ENCODE data around the gene DYNLRB1. TPM values are rescaled to one million over a fixed set of nuclear protein-coding genes. Genes with fewer than 3 reads are reported as not detected.
A peak's percentile ranks its signal among the peaks of the same experiment; 100 is the strongest.

DYNLRB1 gene
- total and polyA plus RNA-seq, 9 donors: 79.9 to 319 (median 122) TPM

DNA sequence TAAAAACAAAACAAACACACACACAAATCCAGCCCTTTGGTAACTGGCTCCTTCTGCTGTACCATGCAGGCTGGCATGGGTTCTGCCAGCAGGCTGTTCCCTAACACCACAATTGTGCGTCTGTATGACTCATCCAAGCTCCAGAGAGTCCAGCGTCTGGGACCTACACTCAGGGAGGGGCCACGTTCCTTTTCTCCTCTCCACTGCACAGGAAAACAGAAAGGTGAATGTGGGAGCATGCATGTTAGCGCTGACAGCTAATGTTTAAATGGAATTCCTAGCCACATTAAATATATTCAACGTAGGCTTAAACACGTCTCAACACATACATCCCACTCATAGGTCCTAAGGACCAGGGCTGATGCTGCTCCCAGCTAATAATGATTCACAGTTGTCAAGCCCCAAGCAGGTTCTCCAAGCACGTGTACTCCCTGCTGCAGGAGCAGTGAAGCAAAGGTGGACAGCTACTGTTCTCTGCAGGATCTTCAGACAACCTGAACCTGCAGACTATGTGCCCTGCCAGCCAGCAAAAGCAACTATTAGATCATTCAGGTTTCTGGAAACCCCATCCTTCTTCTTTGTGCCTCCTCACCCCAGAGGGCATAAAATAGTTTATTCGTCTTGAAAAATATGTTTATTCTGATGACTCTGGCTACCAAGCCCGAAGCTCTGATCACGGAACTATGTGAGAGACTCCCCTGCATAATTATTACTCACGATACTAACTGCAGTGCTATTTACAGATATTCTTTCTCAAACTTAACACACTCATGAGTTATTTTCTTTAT, 63.2 kb downstream of the DYNLRB1 start:
- Histone ChIP-seq H3K4me3 (no peak overlapping the region), H3K27me3 (no peaks in the 10 kb centered on the region), H3K36me3 (no peaks in the 10 kb centered on the region), H3K27ac (no peak overlapping the region), H3K9me3 (no peaks in the 10 kb centered on the region), H3K4me1 (ENCODE audit: insufficient read depth) (no peaks in the 10 kb centered on the region)
- TF ChIP-seq EP300 (IDR thresholded peaks at IDR 0.05): no peak
- no peak for TF ChIP-seq POLR2A (IDR thresholded peaks at IDR 0.05)
- TF ChIP-seq, protein P1, sequence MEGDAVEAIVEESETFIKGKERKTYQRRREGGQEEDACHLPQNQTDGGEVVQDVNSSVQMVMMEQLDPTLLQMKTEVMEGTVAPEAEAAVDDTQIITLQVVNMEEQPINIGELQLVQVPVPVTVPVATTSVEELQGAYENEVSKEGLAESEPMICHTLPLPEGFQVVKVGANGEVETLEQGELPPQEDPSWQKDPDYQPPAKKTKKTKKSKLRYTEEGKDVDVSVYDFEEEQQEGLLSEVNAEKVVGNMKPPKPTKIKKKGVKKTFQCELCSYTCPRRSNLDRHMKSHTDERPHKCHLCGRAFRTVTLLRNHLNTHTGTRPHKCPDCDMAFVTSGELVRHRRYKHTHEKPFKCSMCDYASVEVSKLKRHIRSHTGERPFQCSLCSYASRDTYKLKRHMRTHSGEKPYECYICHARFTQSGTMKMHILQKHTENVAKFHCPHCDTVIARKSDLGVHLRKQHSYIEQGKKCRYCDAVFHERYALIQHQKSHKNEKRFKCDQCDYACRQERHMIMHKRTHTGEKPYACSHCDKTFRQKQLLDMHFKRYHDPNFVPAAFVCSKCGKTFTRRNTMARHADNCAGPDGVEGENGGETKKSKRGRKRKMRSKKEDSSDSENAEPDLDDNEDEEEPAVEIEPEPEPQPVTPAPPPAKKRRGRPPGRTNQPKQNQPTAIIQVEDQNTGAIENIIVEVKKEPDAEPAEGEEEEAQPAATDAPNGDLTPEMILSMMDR (IDR thresholded peaks at IDR 0.05): no peak
- peak in 2 of 5 donors; percentile 14 to 54 for DNase-seq
- intact Hi-C loops (cut with DNase I): no loop called here
- 69 to 78% (median 78%) methylated on average over 11 of the region's 11 CpGs for WGBS, 3 donors

DNA sequence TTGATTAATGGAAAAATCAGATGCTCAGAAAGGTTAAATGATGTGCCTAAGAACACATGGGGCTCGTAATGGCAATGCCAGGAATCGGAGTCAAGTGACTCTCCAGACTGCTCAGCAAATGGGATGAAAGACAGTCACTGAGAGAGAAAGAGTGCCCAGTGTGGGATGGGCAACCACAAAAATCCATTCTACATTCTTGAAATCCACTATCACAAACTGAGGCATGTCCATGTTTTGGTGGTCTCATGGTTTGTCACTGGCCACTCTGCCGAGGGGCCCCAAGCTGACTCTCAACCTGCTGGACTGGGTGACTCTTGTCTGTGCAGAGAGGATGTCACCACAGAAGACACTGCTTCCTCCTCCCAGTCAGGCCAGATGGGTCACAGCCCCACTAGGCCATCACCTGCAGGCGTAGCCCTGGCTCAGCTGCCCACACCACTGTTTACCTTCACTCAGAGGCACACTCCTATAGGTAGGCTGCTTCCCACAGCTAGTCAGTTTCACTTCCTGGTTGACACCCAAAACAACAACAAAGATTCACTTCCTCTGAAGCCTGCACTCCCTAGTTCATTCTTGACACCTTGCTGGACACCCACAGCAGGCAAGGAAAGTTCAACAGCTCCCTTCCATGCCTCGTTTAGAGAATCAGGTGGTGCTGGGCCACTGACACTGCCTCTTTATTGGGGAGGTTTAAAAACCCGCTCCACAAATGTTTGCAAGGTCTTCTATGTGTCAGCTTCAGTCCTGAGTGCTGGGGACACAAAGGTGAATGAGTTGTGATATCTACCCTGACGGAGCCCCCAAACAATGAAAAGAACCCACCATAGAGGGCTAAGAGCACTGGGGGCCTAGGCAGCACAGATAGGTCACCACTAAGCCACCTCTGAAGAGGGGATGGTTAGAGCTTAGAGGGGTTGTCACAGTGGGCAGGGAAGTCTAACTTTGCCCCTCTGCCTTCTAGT, 64.0 kb downstream of the DYNLRB1 start:
- Histone ChIP-seq H3K27me3 (no peaks in the 10 kb centered on the region), H3K27ac (no peak overlapping the region), H3K36me3 (no peaks in the 10 kb centered on the region), H3K4me3 (no peak overlapping the region), H3K4me1 (ENCODE audit: insufficient read depth) (peaks cover 2% of the 10 kb centered on the region), H3K9me3 (no peaks in the 10 kb centered on the region)
- 91 to 93% (median 91%) methylated on average over 7 of the region's 7 CpGs for WGBS, 3 donors
- intact Hi-C loops (cut with DNase I): no loop called here
- DNase-seq: peak in 1 of 5 donors; percentile 9
- TF ChIP-seq POLR2A (IDR thresholded peaks at IDR 0.05) (no peak), EP300 (IDR thresholded peaks at IDR 0.05) (no peak)
- TF ChIP-seq, protein P1 (IDR thresholded peaks at IDR 0.05): no peak

DNA sequence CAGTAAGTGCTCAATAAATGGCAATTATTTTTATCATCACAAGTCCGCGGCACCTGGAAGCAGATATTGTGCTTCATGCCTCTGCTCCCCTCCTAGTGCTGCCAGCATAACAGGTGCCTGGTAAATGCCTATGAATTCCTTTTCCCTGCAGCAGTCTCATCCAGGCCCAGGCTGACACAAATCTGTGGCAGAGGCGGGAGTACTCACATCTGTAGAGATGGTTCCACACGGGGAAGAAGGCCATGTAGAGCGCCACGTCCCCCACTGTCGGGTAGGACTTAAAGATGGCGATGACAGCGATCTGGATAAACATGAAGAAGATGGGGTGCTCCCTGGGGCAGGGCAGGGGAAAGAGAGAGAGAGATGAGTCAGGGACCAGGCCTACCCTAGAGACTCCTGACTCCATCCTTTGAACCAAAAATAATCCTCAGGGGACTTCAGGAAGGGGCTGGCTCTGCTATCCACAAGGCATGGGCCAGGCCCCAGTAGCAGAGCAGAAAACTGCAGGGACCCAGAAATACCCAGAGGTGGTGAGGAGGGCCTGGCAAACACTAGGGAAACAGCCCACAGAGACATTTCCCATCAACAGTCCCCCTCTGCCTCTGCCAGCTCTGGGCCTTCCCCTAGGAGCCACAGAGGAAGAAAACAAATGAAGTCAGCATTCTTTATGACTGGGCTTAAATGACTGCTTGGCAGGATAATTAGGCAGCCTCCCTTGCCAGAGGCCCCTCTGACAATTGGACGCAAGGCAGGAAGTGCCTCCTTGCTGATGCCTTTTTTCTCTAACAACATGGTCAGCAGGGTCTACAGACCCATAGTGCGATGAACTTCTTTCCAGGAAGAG, 65.3 kb downstream of the DYNLRB1 start:
- peak in 1 of 5 donors; percentile 13 for DNase-seq
- no peaks in the 10 kb centered on the region for H3K9me3 ChIP-seq
- intact Hi-C loops (cut with DNase I): no loop called here
- 86 to 91% (median 86%) methylated on average over 11 of the region's 11 CpGs for WGBS, 3 donors
- H3K27ac ChIP-seq: no peak overlapping the region
- TF ChIP-seq, protein P1 (IDR thresholded peaks at IDR 0.05): no peak
- TF ChIP-seq EP300 (IDR thresholded peaks at IDR 0.05): no peak
- TF ChIP-seq POLR2A (IDR thresholded peaks at IDR 0.05): no peak
- H3K4me3 ChIP-seq: no peak overlapping the region
- H3K4me1 ChIP-seq (ENCODE audit: insufficient read depth): peaks cover 8% of the 10 kb centered on the region
- no peaks in the 10 kb centered on the region for H3K27me3 ChIP-seq
- no peaks in the 10 kb centered on the region for H3K36me3 ChIP-seq

DNA sequence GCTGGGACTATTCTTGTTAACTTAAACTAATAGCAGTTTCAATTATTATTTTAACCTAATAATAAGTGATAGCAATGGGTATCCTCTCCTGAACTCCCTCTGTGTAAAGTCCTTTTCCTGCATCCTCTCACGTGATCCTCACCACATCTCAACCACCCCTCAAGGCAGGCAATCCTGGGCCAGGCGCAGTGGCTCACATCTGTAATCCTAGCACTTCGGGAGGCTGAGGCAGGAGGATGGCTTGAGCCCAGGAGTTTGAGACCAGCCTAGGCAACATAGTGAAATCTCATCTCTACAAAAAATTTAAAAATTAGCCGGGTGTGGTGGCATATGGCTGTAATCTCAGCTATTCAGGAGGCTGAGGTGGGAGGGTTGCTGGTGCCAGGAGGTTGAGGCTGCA, 66.0 kb downstream of the DYNLRB1 start:
- intact Hi-C loops (cut with DNase I): no loop called here
- Histone ChIP-seq H3K27ac (no peak overlapping the region), H3K4me1 (ENCODE audit: insufficient read depth) (peaks cover 13% of the 10 kb centered on the region), H3K36me3 (no peaks in the 10 kb centered on the region), H3K4me3 (no peak overlapping the region), H3K9me3 (no peaks in the 10 kb centered on the region), H3K27me3 (no peaks in the 10 kb centered on the region)
- 80 to 90% (median 85%) methylated on average over 4 of the region's 4 CpGs for WGBS, 3 donors
- peak in 1 of 5 donors; percentile 2 for DNase-seq
- TF ChIP-seq, protein P1 (IDR thresholded peaks at IDR 0.05): no peak
- TF ChIP-seq EP300 (IDR thresholded peaks at IDR 0.05) (no peak), POLR2A (IDR thresholded peaks at IDR 0.05) (no peak)

Measured in ovary (tissue), 9 donors.